ENCODE measurements around the gene LYRM4. TPM values are rescaled to one million over a fixed set of nuclear protein-coding genes. Genes with fewer than 3 reads are reported as not detected.

Gene LYRM4
- 41.9 TPM for polyA plus RNA-seq (2013, experiment 1 of 2)
- 38.8 TPM for polyA plus RNA-seq (2013, experiment 2 of 2)

DNA sequence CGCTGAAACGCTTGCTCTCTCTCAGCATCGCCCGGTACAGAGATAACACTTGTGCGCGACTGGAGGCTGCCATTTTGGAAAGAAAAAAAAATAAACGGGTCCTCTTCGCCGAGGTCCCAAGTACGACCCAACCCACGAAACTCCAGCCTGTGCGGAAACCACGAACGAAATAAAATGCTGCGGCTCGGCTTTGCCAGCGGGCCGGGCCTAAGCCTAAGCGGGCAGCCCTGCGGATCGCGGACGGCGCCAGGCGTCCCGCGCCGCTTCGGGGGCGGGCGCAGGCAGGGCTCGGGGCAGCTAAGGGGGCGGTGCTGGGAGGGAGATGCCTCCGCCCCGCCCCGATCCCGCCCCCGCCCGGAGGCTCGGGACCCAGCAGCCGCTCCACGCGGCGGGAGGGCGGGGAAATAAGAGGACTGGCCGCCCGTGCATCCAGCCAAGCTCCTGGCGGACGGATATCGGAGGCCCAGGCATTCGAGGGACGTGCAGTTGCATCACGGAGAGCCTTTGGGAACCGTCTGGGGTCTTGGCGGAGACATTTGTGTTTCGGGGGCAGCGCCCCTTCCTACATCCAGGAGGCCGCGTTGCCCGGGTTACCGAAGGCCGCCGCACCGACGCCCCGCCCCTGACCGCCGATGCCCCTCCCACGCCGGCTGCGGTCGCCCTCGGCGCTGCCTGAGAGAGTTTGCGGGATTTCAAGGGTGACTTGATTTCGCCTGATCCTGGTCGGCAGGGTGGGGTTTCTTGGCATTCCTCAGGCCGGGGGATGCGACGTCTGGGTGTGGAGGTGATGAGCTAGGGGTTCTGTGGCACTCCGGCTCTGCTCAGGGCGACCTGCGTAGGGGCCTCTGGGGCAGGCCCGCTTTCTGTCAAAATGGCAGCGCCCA, at the start of gene LYRM4, which contains the start of gene FARS2:
TSS of gene LYRM4 (minus strand) at position 290 of the 884 bp plus-strand sequence. CDS start at position 73, 217 bp downstream.
TSS of gene FARS2 (plus strand) at position 853 of the 884 bp plus-strand sequence.
- Histone ChIP-seq H3K36me3 (ENCODE audit: control insufficient read depth, insufficient read depth, low read length) (peaks cover 17% of the 10 kb centered on the region), H3K9me3 (ENCODE audit: control insufficient read depth, low read length) (no peaks in the 10 kb centered on the region), H3K27ac (ENCODE audit: low read depth, low read length, severe bottlenecking) (peak within 1 kb of the TSS; percentile 98), H3K4me1 (ENCODE audit: control insufficient read depth, insufficient read depth, low read length, poor library complexity, severe bottlenecking) (no peaks in the 10 kb centered on the region), H3K4me3 (ENCODE audit: extremely low read depth, insufficient read depth, low read length, poor library complexity, severe bottlenecking) (peak within 1 kb of the TSS; percentile 75)
- 0% methylated on average over 52 to 76 of the region's 85 CpGs for WGBS, 2 experiments (ENCODE audit: insufficient coverage in 2 of 2)

DNA sequence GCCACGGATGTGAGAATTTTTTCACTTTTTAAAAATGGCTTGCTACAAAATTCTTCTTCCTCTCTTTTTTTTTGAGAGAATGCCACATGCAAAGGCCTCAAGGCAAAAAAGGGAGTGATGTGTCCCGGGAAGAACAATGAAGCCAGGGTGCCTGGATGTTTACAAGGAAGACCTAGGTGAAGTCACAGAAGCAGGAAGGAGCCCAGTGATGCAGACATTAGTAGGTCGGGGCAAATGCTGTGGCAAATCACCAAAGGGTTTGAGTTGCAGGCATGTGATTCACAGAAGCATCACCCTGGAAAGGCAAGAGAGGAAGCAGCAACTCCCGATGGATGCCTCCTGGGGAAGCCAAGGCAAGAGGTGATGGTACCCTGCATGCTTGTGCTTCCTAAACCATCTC, 47.3 kb upstream of the LYRM4 start:
- no peak overlapping the region for H3K4me3 ChIP-seq (ENCODE audit: extremely low read depth, insufficient read depth, low read length, poor library complexity, severe bottlenecking)
- H3K9me3 ChIP-seq (ENCODE audit: control insufficient read depth, low read length): no peaks in the 10 kb centered on the region
- no peaks in the 10 kb centered on the region for H3K4me1 ChIP-seq (ENCODE audit: control insufficient read depth, insufficient read depth, low read length, poor library complexity, severe bottlenecking)
- WGBS, 2 experiments (ENCODE audit: insufficient coverage in 2 of 2): 68 to 71% methylated on average over 3 to 4 of the region's 4 CpGs
- no peaks in the 10 kb centered on the region for H3K36me3 ChIP-seq (ENCODE audit: control insufficient read depth, insufficient read depth, low read length)
- no peak overlapping the region for H3K27ac ChIP-seq (ENCODE audit: low read depth, low read length, severe bottlenecking)

DNA sequence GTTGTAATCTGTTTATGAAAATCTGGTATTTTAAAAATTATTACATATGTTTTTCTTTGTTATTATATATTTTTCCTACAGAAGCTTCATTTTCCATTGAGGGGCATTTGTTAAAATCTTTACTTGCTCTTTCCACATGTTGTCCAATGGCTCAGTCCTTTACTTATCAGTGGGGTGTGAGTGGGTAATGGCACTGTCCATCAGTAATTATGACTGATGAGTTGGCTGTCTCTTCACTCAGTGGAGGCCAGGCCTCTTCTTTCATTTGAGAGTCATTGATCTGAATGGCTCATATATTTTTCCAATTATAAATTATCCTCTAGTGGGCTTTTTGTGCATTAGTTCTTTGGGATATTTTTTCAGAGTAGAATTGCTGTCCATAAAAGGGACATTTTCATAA, 46.3 kb upstream of the LYRM4 start:
- no peaks in the 10 kb centered on the region for H3K36me3 ChIP-seq (ENCODE audit: control insufficient read depth, insufficient read depth, low read length)
- H3K9me3 ChIP-seq (ENCODE audit: control insufficient read depth, low read length): no peaks in the 10 kb centered on the region
- no peak overlapping the region for H3K27ac ChIP-seq (ENCODE audit: low read depth, low read length, severe bottlenecking)
- no peaks in the 10 kb centered on the region for H3K4me1 ChIP-seq (ENCODE audit: control insufficient read depth, insufficient read depth, low read length, poor library complexity, severe bottlenecking)
- no peak overlapping the region for H3K4me3 ChIP-seq (ENCODE audit: extremely low read depth, insufficient read depth, low read length, poor library complexity, severe bottlenecking)

DNA sequence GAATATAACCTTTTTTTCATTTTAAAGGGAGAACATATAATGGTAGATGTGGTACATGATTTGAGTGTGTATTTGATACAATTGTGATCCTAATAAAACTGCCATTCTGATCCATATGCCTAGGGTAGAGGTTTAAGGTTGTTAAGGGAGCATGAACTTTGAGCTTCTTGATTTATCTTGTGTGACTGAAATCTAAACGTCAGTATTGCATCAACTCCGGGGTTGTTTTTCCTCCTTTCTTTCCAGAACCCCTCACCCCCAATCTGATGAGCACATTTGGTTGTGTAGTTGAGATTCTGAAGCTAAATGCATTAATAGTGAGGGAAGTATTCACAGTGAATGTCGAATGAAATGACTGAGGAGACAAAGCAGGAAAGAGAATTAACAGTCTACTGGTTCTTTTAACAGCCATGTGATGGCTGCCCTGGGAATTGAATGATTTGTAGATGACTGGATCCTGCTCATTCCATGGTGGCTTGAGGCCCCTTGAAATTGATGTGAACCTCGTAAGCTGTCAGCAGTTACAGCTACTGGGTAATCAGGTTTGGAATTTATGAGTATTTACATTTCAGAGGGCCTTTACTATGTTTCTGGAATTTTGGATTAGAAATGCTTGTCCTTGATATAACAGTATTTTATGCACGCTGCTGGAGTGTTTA, 45.3 kb upstream of the LYRM4 start:
- H3K27ac ChIP-seq (ENCODE audit: low read depth, low read length, severe bottlenecking): peak overlapping the region; percentile 62
- no peaks in the 10 kb centered on the region for H3K36me3 ChIP-seq (ENCODE audit: control insufficient read depth, insufficient read depth, low read length)
- 84 to 96% methylated on average over 2 of the region's 5 CpGs for WGBS, 2 experiments (ENCODE audit: insufficient coverage in 2 of 2)
- H3K4me1 ChIP-seq (ENCODE audit: control insufficient read depth, insufficient read depth, low read length, poor library complexity, severe bottlenecking): no peaks in the 10 kb centered on the region
- H3K9me3 ChIP-seq (ENCODE audit: control insufficient read depth, low read length): no peaks in the 10 kb centered on the region
- no peak overlapping the region for H3K4me3 ChIP-seq (ENCODE audit: extremely low read depth, insufficient read depth, low read length, poor library complexity, severe bottlenecking)

DNA sequence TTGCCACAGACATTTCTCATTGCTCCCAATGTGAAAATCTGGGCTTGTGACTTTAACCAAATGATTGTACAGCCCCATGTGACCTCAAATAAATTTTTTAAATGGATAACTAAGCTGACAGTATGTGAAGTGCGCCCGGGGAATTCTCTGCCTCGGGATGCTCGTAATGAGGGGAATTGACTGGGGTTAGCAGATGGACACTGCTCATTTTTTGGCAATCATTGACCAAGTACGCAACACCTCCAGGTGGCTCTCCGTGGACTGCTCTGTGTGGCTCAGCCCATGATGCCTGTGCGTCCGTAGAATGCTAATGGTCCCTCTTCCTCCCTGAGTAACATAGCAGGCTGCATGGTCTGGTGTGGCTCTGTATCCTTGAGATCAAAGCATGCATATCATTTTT, 42.9 kb upstream of the LYRM4 start:
- H3K4me1 ChIP-seq (ENCODE audit: control insufficient read depth, insufficient read depth, low read length, poor library complexity, severe bottlenecking): no peaks in the 10 kb centered on the region
- WGBS, 2 experiments (ENCODE audit: insufficient coverage in 2 of 2): 90 to 96% methylated on average over 6 to 8 of the region's 8 CpGs
- H3K9me3 ChIP-seq (ENCODE audit: control insufficient read depth, low read length): no peaks in the 10 kb centered on the region
- H3K4me3 ChIP-seq (ENCODE audit: extremely low read depth, insufficient read depth, low read length, poor library complexity, severe bottlenecking): no peak overlapping the region
- H3K27ac ChIP-seq (ENCODE audit: low read depth, low read length, severe bottlenecking): no peak overlapping the region
- H3K36me3 ChIP-seq (ENCODE audit: control insufficient read depth, insufficient read depth, low read length): no peaks in the 10 kb centered on the region

DNA sequence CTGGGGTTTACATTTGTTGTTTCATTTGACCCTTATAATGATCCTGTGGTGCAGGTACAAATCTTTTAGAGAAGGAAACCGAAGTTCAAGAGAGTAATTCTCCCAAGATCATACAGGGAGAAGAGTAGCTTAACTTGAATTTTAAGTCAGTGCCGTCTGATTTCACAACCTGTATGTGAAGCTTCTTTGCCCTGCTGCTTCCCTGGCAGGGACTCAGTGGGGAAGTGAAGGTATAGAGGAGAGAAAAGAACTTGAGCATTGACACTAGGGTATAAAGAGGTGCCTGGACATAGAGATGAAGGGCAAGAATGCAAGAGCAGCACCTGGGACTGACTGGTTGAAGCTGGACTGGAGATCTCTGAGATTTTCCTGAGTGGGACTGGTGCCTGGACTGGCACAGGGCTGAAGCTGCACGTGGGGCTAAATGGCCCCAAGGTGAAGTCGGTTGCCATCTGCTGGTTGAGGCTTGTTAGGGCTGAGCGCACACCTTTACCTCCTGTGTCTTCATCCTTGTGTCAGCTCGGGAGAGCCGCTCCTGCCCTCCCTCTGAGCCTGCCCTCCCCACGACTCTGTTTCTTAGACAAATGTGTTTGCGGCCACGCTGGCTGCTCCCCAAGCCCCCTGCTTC, 42.4 kb upstream of the LYRM4 start:
- Histone ChIP-seq H3K4me1 (ENCODE audit: control insufficient read depth, insufficient read depth, low read length, poor library complexity, severe bottlenecking) (no peaks in the 10 kb centered on the region), H3K27ac (ENCODE audit: low read depth, low read length, severe bottlenecking) (no peak overlapping the region), H3K9me3 (ENCODE audit: control insufficient read depth, low read length) (no peaks in the 10 kb centered on the region), H3K4me3 (ENCODE audit: extremely low read depth, insufficient read depth, low read length, poor library complexity, severe bottlenecking) (no peak overlapping the region), H3K36me3 (ENCODE audit: control insufficient read depth, insufficient read depth, low read length) (no peaks in the 10 kb centered on the region)
- 38 to 41% methylated on average over 8 to 9 of the region's 10 CpGs for WGBS, 2 experiments (ENCODE audit: insufficient coverage in 2 of 2)

DNA sequence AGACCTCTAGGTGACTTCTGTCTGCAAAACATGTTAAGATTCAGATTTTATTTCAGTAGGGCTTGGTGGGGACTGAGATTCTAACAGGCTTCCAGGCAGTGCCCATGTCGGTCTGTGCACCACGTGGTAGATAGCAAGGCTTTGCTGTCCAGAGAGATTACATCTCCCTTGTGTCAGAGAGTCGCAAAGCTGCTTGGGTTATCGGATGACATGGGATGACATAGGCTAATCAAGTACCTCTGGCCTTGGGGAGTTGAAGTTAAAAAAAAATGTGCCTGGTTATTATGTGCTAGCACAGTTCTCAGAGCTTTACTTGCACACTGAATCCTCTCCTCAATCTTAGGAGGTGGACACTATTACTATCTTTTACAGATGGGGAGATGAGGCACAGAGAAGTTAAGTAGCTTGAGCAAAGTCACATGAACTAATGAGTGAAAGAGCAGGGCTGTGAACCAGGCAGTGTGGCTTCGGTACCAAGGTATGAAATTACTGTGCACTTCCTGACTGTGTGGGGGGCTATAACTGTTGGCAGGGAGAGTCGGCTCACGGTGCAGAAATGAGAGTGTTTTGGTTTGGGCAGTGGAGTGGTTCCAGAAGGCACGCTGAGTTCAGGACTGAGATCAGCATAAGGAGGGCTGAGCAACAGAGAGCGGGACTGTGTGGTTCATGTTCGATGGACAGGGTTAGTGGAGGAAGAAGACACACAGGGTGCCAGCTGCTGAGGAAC, 41.6 kb upstream of the LYRM4 start:
- H3K9me3 ChIP-seq (ENCODE audit: control insufficient read depth, low read length): no peaks in the 10 kb centered on the region
- H3K36me3 ChIP-seq (ENCODE audit: control insufficient read depth, insufficient read depth, low read length): no peaks in the 10 kb centered on the region
- no peaks in the 10 kb centered on the region for H3K4me1 ChIP-seq (ENCODE audit: control insufficient read depth, insufficient read depth, low read length, poor library complexity, severe bottlenecking)
- WGBS, 2 experiments (ENCODE audit: insufficient coverage in 2 of 2): 89 to 92% methylated on average over 8 to 9 of the region's 10 CpGs
- no peak overlapping the region for H3K4me3 ChIP-seq (ENCODE audit: extremely low read depth, insufficient read depth, low read length, poor library complexity, severe bottlenecking)
- H3K27ac ChIP-seq (ENCODE audit: low read depth, low read length, severe bottlenecking): no peak overlapping the region

DNA sequence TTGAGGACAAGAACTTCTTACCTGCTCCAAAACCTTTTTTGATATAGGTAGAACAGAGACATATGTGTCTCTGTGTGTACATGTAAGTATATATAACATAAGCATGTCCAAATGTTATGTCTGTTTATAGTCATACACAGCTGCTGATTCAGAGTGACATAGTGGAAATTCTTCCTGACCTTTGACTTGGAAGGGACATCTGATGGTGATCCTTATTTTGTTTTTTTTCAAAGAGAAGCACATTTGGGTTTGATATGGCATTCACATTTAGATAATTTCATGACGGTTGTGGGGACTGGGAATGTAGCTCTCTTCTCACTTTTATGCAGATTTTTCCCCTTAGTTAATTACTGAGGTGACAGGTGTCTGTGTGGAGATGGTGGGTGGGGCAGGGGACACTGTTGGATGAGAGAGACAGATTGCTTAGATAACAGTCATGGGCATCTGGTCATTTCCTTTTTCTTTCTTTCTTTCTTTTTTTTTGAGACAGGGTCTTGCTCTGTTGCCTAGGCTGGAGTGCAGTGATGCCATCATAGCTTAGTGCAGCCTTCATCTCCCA, 39.5 kb upstream of the LYRM4 start:
- Histone ChIP-seq H3K4me3 (ENCODE audit: extremely low read depth, insufficient read depth, low read length, poor library complexity, severe bottlenecking) (no peak overlapping the region), H3K27ac (ENCODE audit: low read depth, low read length, severe bottlenecking) (no peak overlapping the region), H3K9me3 (ENCODE audit: control insufficient read depth, low read length) (no peaks in the 10 kb centered on the region), H3K36me3 (ENCODE audit: control insufficient read depth, insufficient read depth, low read length) (no peaks in the 10 kb centered on the region), H3K4me1 (ENCODE audit: control insufficient read depth, insufficient read depth, low read length, poor library complexity, severe bottlenecking) (no peaks in the 10 kb centered on the region)
- 100% methylated on average over 1 of the region's 1 CpG; no CpG with 5 or more reads in 1 of the 2 experiments for WGBS, 2 experiments (ENCODE audit: insufficient coverage in 2 of 2)

DNA sequence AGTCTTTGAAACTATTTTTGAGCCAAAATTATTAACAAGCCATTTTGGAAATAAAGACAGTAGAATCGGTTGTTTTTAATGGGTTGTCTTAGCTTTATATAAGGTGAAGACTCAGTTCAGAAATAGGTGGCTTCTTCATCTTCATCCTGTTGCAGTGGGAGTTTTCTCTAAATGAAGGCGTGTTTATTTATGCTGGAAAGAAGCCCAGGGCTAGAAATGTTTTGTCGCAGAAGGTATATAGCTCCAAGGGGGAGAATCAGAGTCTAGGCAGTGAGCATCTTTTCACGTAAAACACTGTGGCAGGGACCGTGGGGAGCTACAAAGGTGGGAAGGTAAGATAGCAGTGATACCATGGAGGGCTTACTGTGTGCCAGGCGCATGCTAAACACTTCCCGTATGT, 34.9 kb upstream of the LYRM4 start:
- Histone ChIP-seq H3K36me3 (ENCODE audit: control insufficient read depth, insufficient read depth, low read length) (no peaks in the 10 kb centered on the region), H3K27ac (ENCODE audit: low read depth, low read length, severe bottlenecking) (no peak overlapping the region), H3K4me1 (ENCODE audit: control insufficient read depth, insufficient read depth, low read length, poor library complexity, severe bottlenecking) (no peaks in the 10 kb centered on the region), H3K9me3 (ENCODE audit: control insufficient read depth, low read length) (no peaks in the 10 kb centered on the region), H3K4me3 (ENCODE audit: extremely low read depth, insufficient read depth, low read length, poor library complexity, severe bottlenecking) (no peak overlapping the region)
- WGBS, 2 experiments (ENCODE audit: insufficient coverage in 2 of 2): 91 to 92% methylated on average over 4 to 5 of the region's 7 CpGs

All from mesodermal cell (in vitro differentiated cells).